Subcutaneous adipose tissue (tissue), 4 donors: ENCODE data around the gene NKAIN2. TPM values are rescaled to one million over a fixed set of nuclear protein-coding genes. Genes with fewer than 3 reads are reported as not detected.

Source experiments
- CTCF ChIP-seq: fragments of 450-650 bp; IDR thresholded peaks from one replicate; pipeline ENCODE4 v1.5.1; 2016; ENCODE audit warnings: low read depth, mild to moderate bottlenecking, control low read depth, antibody characterized with exemption, moderate library complexity
- total RNA-seq, 4 donors: library from RNA; depleted of rRNA; stranded (reverse); fragments of >200 nt; gene quantifications; one replicate each; pipeline ENCODE4 v1.1.0, GENCODE V29; 2016

Gene NKAIN2
- total RNA-seq, 4 donors from 2014 or later: not detected

- TF ChIP-seq CTCF: no peak
Measured at GRCh38 chr6:123956492-123957139, 153.0 kb downstream of the NKAIN2 start.

- TF ChIP-seq CTCF: no peak
Measured at GRCh38 chr6:123962508-123962907, 158.8 kb downstream of the NKAIN2 start.

- no peak for TF ChIP-seq CTCF
Measured at GRCh38 chr6:123965894-123966293, 162.2 kb downstream of the NKAIN2 start.

- no peak for TF ChIP-seq CTCF
Measured at GRCh38 chr6:123966618-123967017, 163.0 kb downstream of the NKAIN2 start.

- TF ChIP-seq CTCF: no peak
Measured at GRCh38 chr6:123967905-123968304, 164.2 kb downstream of the NKAIN2 start.

GRCh38 chr6:123972600-123973294 lies 169.1 kb downstream of the NKAIN2 start:
- TF ChIP-seq CTCF: no peak

- TF ChIP-seq CTCF: no peak
Measured at GRCh38 chr6:123980311-123980710, 176.6 kb downstream of the NKAIN2 start.
